ENCODE measurements around the gene TAB2.

DNA sequence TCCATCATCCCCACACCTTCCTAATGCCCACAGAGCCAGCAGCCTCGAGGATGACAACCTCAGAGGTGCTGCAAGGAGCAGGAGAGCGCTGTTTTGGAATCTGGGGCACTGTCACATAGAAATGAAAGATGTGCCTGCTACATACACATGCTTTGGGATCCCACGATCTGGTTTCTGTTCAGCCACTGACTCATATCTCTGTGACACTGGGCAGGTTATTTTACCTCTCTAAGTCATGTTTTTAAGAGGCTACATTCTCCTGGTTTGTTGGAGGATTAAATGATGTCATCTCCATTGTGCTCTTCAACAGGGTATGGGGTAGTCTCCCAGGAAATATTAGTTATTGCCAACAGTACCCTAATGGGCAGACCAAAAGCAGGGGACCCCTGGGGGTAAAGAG lies 32.6 kb upstream of the TAB2 start:
- TF ChIP-seq ZNF384 (IDR thresholded peaks at IDR 0.05) (no peak), HDGF (IDR thresholded peaks at IDR 0.05; ENCODE audit: borderline replicate concordance) (no peak), SP1 (IDR thresholded peaks at IDR 0.05) (no peak), SUZ12 (IDR thresholded peaks at IDR 0.05) (no peak), BHLHE40 (IDR thresholded peaks at IDR 0.05; ENCODE audit: borderline replicate concordance) (no peak), ELF4 (IDR thresholded peaks at IDR 0.05) (no peak), FOXA1 (IDR thresholded peaks at IDR 0.05) (no peak), FOXK2 (IDR thresholded peaks at IDR 0.05) (no peak), CTBP1 (IDR thresholded peaks at IDR 0.05; ENCODE audit: borderline replicate concordance) (no peak)
